ENCODE data around the gene PCSK7. TPM values are rescaled to one million over a fixed set of nuclear protein-coding genes. Genes with fewer than 3 reads are reported as not detected.

PCSK7 gene
- total RNA-seq, 1 donor, result 44.5 TPM

DNA sequence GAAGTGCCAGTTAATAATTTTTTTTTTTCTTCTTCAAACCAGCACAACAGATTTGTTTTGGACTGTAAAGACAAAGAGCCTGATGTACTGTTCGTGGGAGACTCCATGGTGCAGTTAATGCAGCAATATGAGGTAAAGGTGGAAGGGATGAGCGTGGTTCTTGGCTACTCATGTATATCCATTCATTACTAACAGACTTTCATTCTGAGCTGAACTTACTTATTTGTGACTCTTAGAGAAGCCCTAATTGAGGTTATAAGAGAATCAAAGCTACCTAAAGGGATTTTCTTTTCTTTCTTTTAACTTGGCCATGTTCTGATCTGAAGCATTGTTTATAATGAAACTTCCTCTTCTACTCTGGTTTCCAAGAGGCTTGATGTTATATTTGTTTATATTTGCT lies 72.0 kb downstream of the PCSK7 start:
- Histone ChIP-seq H3K36me3 (ENCODE audit: insufficient read depth, low read length) (peaks cover 73% of the 10 kb centered on the region), H4K20me1 (ENCODE audit: insufficient read depth, low read length) (peaks cover 46% of the 10 kb centered on the region)

DNA sequence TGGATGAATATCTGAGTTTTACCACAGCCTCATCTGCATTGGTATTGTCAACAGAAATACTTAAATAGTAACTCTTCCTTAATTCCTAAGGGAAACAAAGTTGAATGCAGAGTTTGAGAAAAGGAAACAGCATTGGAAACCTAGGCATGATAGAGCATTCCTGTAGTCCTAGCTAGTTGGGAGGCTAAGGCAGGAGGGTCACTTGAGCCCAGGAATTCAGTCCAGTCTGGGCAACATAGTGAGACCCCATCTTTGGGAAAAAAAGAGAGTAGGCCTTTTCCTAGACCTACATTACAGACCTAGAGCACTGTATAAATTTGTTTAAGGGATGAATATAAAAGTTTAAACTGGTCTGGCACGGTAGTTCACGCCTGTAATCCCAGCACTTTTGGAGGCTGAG lies 74.4 kb downstream of the PCSK7 start:
- no peak for DNase-seq (ENCODE audit: insufficient read length, low spot score, missing footprints)
- peaks cover 96% of the 10 kb centered on the region for H3K79me2 ChIP-seq (ENCODE audit: insufficient read depth, low read length)
- no peaks in the 10 kb centered on the region for H3K4me1 ChIP-seq (ENCODE audit: insufficient read depth, low read length)
- TF ChIP-seq, protein P1, sequence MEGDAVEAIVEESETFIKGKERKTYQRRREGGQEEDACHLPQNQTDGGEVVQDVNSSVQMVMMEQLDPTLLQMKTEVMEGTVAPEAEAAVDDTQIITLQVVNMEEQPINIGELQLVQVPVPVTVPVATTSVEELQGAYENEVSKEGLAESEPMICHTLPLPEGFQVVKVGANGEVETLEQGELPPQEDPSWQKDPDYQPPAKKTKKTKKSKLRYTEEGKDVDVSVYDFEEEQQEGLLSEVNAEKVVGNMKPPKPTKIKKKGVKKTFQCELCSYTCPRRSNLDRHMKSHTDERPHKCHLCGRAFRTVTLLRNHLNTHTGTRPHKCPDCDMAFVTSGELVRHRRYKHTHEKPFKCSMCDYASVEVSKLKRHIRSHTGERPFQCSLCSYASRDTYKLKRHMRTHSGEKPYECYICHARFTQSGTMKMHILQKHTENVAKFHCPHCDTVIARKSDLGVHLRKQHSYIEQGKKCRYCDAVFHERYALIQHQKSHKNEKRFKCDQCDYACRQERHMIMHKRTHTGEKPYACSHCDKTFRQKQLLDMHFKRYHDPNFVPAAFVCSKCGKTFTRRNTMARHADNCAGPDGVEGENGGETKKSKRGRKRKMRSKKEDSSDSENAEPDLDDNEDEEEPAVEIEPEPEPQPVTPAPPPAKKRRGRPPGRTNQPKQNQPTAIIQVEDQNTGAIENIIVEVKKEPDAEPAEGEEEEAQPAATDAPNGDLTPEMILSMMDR (IDR thresholded peaks at IDR 0.05; ENCODE audit: extremely low read depth, low read depth, low read length), result no peak
- H4K20me1 ChIP-seq (ENCODE audit: insufficient read depth, low read length), result peaks cover 57% of the 10 kb centered on the region
- H3K27ac ChIP-seq (ENCODE audit: low read depth, low read length), result no peak overlapping the region
- H3K27me3 ChIP-seq (ENCODE audit: insufficient read depth, low read length), result no peaks in the 10 kb centered on the region
- H3K4me2 ChIP-seq (ENCODE audit: insufficient read depth, low read length), result no peak overlapping the region
- H3K9me3 ChIP-seq (ENCODE audit: low read depth, low read length), result no peaks in the 10 kb centered on the region
- no peak overlapping the region for H3K4me3 ChIP-seq (ENCODE audit: insufficient read depth, low read length)
- peaks cover 68% of the 10 kb centered on the region for H3K36me3 ChIP-seq (ENCODE audit: insufficient read depth, low read length)
- H2AFZ ChIP-seq (ENCODE audit: low read length), result no peak overlapping the region

More for the DNA sequence above, 72.0 kb downstream of the PCSK7 start:
- no peak overlapping the region for H3K4me3 ChIP-seq (ENCODE audit: insufficient read depth, low read length)
- no peaks in the 10 kb centered on the region for H3K27me3 ChIP-seq (ENCODE audit: insufficient read depth, low read length)
- no peak overlapping the region for H3K27ac ChIP-seq (ENCODE audit: low read depth, low read length)
- no peaks in the 10 kb centered on the region for H3K9me3 ChIP-seq (ENCODE audit: low read depth, low read length)
- H3K4me2 ChIP-seq (ENCODE audit: insufficient read depth, low read length), result no peak overlapping the region
- H3K4me1 ChIP-seq (ENCODE audit: insufficient read depth, low read length), result no peaks in the 10 kb centered on the region
- H3K79me2 ChIP-seq (ENCODE audit: insufficient read depth, low read length), result peaks cover 88% of the 10 kb centered on the region
- TF ChIP-seq, protein P1 (IDR thresholded peaks at IDR 0.05; ENCODE audit: extremely low read depth, low read depth, low read length), result no peak
- DNase-seq (ENCODE audit: insufficient read length, low spot score, missing footprints), result peak; percentile 68
- no peak overlapping the region for H2AFZ ChIP-seq (ENCODE audit: low read length)

DNA sequence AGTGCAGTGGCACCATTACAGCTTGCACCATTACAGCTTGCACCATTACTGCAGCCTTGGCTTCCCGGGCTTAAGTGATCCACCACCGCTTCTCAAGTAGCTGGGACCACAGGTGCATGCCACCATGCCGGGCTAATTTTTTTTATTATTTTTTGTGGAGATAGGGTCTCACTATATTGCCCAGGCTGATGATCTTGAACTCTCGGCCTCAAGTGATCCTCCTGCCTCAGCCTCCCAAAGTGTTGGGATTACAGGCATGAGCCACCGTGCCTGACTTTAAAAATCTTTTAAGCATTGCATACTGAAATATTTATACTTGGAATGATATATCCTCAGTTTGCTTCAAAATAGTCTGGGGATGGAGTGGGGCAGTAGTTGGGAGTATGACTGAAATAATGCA lies 77.4 kb downstream of the PCSK7 start:
- H4K20me1 ChIP-seq (ENCODE audit: insufficient read depth, low read length), result peaks cover 73% of the 10 kb centered on the region
- H3K4me3 ChIP-seq (ENCODE audit: insufficient read depth, low read length), result no peak overlapping the region
- H3K9me3 ChIP-seq (ENCODE audit: low read depth, low read length), result no peaks in the 10 kb centered on the region
- peaks cover 43% of the 10 kb centered on the region for H3K36me3 ChIP-seq (ENCODE audit: insufficient read depth, low read length)
- no peak overlapping the region for H2AFZ ChIP-seq (ENCODE audit: low read length)
- TF ChIP-seq, protein P1 (IDR thresholded peaks at IDR 0.05; ENCODE audit: extremely low read depth, low read depth, low read length), result no peak
- no peak overlapping the region for H3K4me2 ChIP-seq (ENCODE audit: insufficient read depth, low read length)
- H3K79me2 ChIP-seq (ENCODE audit: insufficient read depth, low read length), result peaks cover 98% of the 10 kb centered on the region
- H3K27ac ChIP-seq (ENCODE audit: low read depth, low read length), result no peak overlapping the region
- no peak for DNase-seq (ENCODE audit: insufficient read length, low spot score, missing footprints)
- H3K27me3 ChIP-seq (ENCODE audit: insufficient read depth, low read length), result no peaks in the 10 kb centered on the region
- H3K4me1 ChIP-seq (ENCODE audit: insufficient read depth, low read length), result peaks cover 3% of the 10 kb centered on the region

Small RNA genes within 50 kb of the gene (small RNA-seq; reads per million reads assigned to genes)
- not detected for gene RF00564

Other genes with a start within 250 kb of the PCSK7 start
- 24.8 and 25.7 TPM in 2 replicates for gene SIK3, start 133.6 kb downstream of the PCSK7 start, total RNA-seq
- gene PAFAH1B2, start 87.8 kb downstream of the PCSK7 start, total RNA-seq, result 141 and 151 TPM in 2 replicates
- gene SIDT2, start 53.3 kb downstream of the PCSK7 start, total RNA-seq, result 27.5 and 35.7 TPM in 2 replicates
- gene TAGLN, start 32.7 kb downstream of the PCSK7 start, total RNA-seq, result 3,614 and 3,853 TPM in 2 replicates
- 13.4 and 14.7 TPM in 2 replicates for gene RNF214, start 598 bp upstream of the PCSK7 start, total RNA-seq
- 3.5 and 4.0 TPM in 2 replicates for gene BACE1-AS, start 59.3 kb upstream of the PCSK7 start, total RNA-seq
- 45.6 and 52.7 TPM in 2 replicates for gene BACE1, start 84.2 kb upstream of the PCSK7 start, total RNA-seq
- gene CEP164, start 95.8 kb upstream of the PCSK7 start, total RNA-seq, result 38.0 and 40.7 TPM in 2 replicates

Data from osteoblast (primary cell).